Measurements from ENCODE around the gene XPA. TPM values are rescaled to one million over a fixed set of nuclear protein-coding genes. Genes with fewer than 3 reads are reported as not detected.

Gene XPA
- total and polyA plus RNA-seq, 10 of the 15 experiments (the other 5 are each of a cell fraction or from before 2014, with no cell fraction given), result 6.2 to 19.9 (median 12.3) TPM

GRCh38 chr9:97697837-97698236 lies 697 bp upstream of the XPA start:
- Histone ChIP-seq H3K9me3 (replicated peaks; ENCODE audit: control insufficient read depth, insufficient read depth, low read length) (no peaks in the 10 kb centered on the region), H3K4me2 (ENCODE audit: control insufficient read depth, insufficient read depth) (peak overlapping the region; percentile 69), H3K36me3 (ENCODE audit: control insufficient read depth in 2 of 2, insufficient read depth in 2 of 2, low read length in 1 of 2) (no peaks in the 10 kb centered on the region), H3K9ac (ENCODE audit: control insufficient read depth, insufficient read depth, low read length) (peak overlapping the region; percentile 84), H3K4me1 (ENCODE audit: control insufficient read depth, insufficient read depth, low read length) (peaks cover 18% of the 10 kb centered on the region), H3K27me3 (replicated peaks in 1 of 2; ENCODE audit: control insufficient read depth in 2 of 2, insufficient read depth in 2 of 2, low read length in 1 of 2) (no peaks in the 10 kb centered on the region), H3K27ac (ENCODE audit: control insufficient read depth, insufficient read depth) (peak overlapping the region; percentile 85), H3K79me2 (ENCODE audit: control insufficient read depth, insufficient read depth, low read length) (peaks cover 35% of the 10 kb centered on the region), H3K4me3 (peak overlapping the region; percentile 92; the same call in 1 of the 2 replicates), H2AFZ (ENCODE audit: control insufficient read depth, low read depth, low read length) (peak overlapping the region; percentile 82), H4K20me1 (ENCODE audit: control insufficient read depth, insufficient read depth) (no peaks in the 10 kb centered on the region)
- BruUV-seq (replicated peaks), result TSS peak; percentile 89
- ATAC-seq (no peak), DNase-seq (ENCODE audit: low read depth, low spot score) (no peak), FAIRE-seq (no peak)
- ChIA-PET CTCF (interaction anchor here (1.2 to 3.8 kb wide), 3 partner anchors 23 to 224 kb away, joined by 3 to 13 read pairs (median 5); partner anchors contain the start of gene TRMO), RAD21 (ENCODE audit: unreplicated experiment) (interaction anchor here (1.8 kb wide), 1 partner anchor 225 kb away, joined by 6 read pairs; the partner anchor contains the start of gene TRMO), POLR2A (interaction anchor here (0.6 to 5.0 kb wide), 4 partner anchors 10 to 379 kb away, joined by 3 to 22 read pairs (median 5); partner anchors contain the start of genes NCBP1 and TSTD2), SMC1A (ENCODE audit: uncharacterized antibody, unreplicated experiment) (interaction anchor here (1.4 to 2.0 kb wide), 2 partner anchors 14 to 18 kb away, joined by 3 to 5 read pairs; no protein-coding TSS in a partner anchor)
- intact Hi-C loops (cut with micrococcal nuclease; ENCODE audit: unreplicated experiment), result no loop called here
- 15% methylated on average over 1 of the region's 1 CpG for WGBS (ENCODE audit: insufficient coverage, insufficient replicate concordance, low lambda C conversion rate, missing lambda C conversion rate)
- in situ Hi-C loops (cut with MboI), result no loop called here
- TF ChIP-seq SKIL (IDR thresholded peaks at IDR 0.05; ENCODE audit: low read depth, poor library complexity, severe bottlenecking) (no peak), ZNF207 (IDR thresholded peaks at IDR 0.05; ENCODE audit: borderline replicate concordance) (no peak), ZNF592 (IDR thresholded peaks at IDR 0.05) (no peak), ZBTB33 (IDR thresholded peaks at IDR 0.05) (no peak), IKZF1 (conservative IDR thresholded peaks at IDR 0.05) (no peak), HCFC1 (IDR thresholded peaks at IDR 0.05; ENCODE audit: low read length) (no peak), STAT3 (IDR thresholded peaks at IDR 0.05; ENCODE audit: low read depth, low read length) (no peak), SPI1 (IDR thresholded peaks at IDR 0.05; ENCODE audit: borderline replicate concordance, insufficient read depth, low read depth, low read length) (no peak), IRF3 (IDR thresholded peaks at IDR 0.05) (no peak), CHD2 (IDR thresholded peaks at IDR 0.05; ENCODE audit: borderline replicate concordance, low read depth, low read length) (no peak), CEBPB (IDR thresholded peaks at IDR 0.05; ENCODE audit: borderline replicate concordance in 1 of 2, low read depth in 2 of 2, low read length in 2 of 2) (no peak), HDGF (IDR thresholded peaks at IDR 0.05) (no peak), ZBED1 (IDR thresholded peaks at IDR 0.05; ENCODE audit: borderline replicate concordance) (no peak), NBN (IDR thresholded peaks at IDR 0.05) (no peak), TBL1XR1 (IDR thresholded peaks at IDR 0.05; ENCODE audit: low read depth, low read length) (no peak), PAX8 (IDR thresholded peaks at IDR 0.05) (no peak)

All from GM12878 (cell line).